Measurements from ENCODE around the gene SPTSSA.

Gene SPTSSA

DNA sequence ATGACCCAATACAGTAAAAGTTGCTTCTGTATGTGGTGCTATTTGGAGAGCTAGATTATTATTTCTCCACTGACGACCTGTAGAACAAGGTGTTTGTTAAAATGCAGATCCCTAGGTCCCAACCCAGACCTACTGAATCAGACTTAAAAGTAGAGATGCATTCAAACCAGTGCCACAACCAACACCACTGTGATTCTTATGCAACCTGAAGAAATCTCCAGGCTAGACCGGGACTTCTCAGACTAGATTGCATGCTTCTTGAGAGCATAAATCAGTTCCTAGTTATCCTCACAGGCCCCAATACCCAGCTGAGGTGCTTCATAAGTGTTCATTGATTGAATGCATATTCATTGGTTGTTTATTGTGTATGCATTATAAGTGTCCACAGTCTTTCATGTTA is 78.2 kb downstream of the SPTSSA start:
- DNase-seq (ENCODE audit: low read depth), result no peak
- no peak for TF ChIP-seq CTCF (IDR thresholded peaks at IDR 0.05; ENCODE audit: low read length, missing control alignments)
- H3K4me3 ChIP-seq (replicated peaks; ENCODE audit: low read depth, low read length), result no peak overlapping the region

Data from fibroblast of pulmonary artery (primary cell).